ENCODE results near the gene IARS2.

- TF ChIP-seq ZNF274 (IDR thresholded peaks at IDR 0.05; ENCODE audit: low read depth, low read length), result no peak
- TF ChIP-seq YY1 (IDR thresholded peaks at IDR 0.05; ENCODE audit: insufficient read depth, insufficient read length), result no peak
- TF ChIP-seq SUZ12 (IDR thresholded peaks at IDR 0.05; ENCODE audit: extremely low read depth, insufficient read depth, insufficient read length), result no peak
Observed at GRCh38 chr1:220045356-220046051, 48.4 kb upstream of the IARS2 start.
